ENCODE measurements around the gene DNM1.

DNM1 gene

GRCh38 chr9:128218518-128219389 lies 15.6 kb downstream of the DNM1 start:
- ChIA-PET POLR2A (ENCODE audit: low non-redundant PET) (no interaction called here), CTCF (interaction anchor here (1.1 to 1.2 kb wide), 3 partner anchors 15 to 36 kb away, joined by 3 to 6 read pairs (median 4); no protein-coding TSS in a partner anchor)
- H3K27ac ChIP-seq: peak overlapping the region; percentile 59
- no peak for TF ChIP-seq CTCF (conservative IDR thresholded peaks at IDR 0.05; ENCODE audit: low read depth)
- peak; percentile 100 for DNase-seq (ENCODE audit: low spot score)

- DNase-seq (ENCODE audit: low spot score): no peak
- POLR2A ChIA-PET (ENCODE audit: low non-redundant PET): interaction anchor here (0.6 kb wide), 1 partner anchor 40 kb away, joined by 3 read pairs; no protein-coding TSS in a partner anchor
- no peak for TF ChIP-seq CTCF (conservative IDR thresholded peaks at IDR 0.05; ENCODE audit: low read depth)
- CTCF ChIA-PET: interaction anchor here (1.1 kb wide), 1 partner anchor 16 kb away, joined by 4 read pairs; no protein-coding TSS in a partner anchor
- peak overlapping the region; percentile 59 for H3K27ac ChIP-seq
Observed at GRCh38 chr9:128219831-128220230, 16.7 kb downstream of the DNM1 start.

- CTCF ChIA-PET: interaction anchor here (0.6 to 0.7 kb wide), 2 partner anchors 19 to 30 kb away, joined by 3 read pairs; partner anchors contain the start of gene DNM1
- POLR2A ChIA-PET (ENCODE audit: low non-redundant PET): interaction anchor here (0.6 kb wide), 1 partner anchor 116 kb away, joined by 4 read pairs; no protein-coding TSS in a partner anchor
- no peak for TF ChIP-seq CTCF (conservative IDR thresholded peaks at IDR 0.05; ENCODE audit: low read depth)
Observed at GRCh38 chr9:128222026-128222425, 18.8 kb downstream of the DNM1 start.

GRCh38 chr9:128222880-128223670 lies 19.9 kb downstream of the DNM1 start:
- 0 out of 2 replicates have a peak overlapping the region, but pooled peaks have one; percentile 1 for H3K27ac ChIP-seq
- ChIA-PET POLR2A (ENCODE audit: low non-redundant PET) (no interaction called here), CTCF (no interaction called here)
- TF ChIP-seq CTCF (conservative IDR thresholded peaks at IDR 0.05; ENCODE audit: low read depth): no peak
- DNase-seq (ENCODE audit: low spot score): no peak

More at GRCh38 chr9:128222026-128222425, 18.8 kb downstream of the DNM1 start:
- H3K27ac ChIP-seq: 0 out of 2 replicates have a peak overlapping the region, but pooled peaks have one; percentile 1
- no peak for DNase-seq (ENCODE audit: low spot score)

GRCh38 chr9:128224877-128225276 lies 21.7 kb downstream of the DNM1 start:
- ChIA-PET POLR2A (ENCODE audit: low non-redundant PET) (no interaction called here), CTCF (interaction anchor here (0.5 to 1.1 kb wide), 3 partner anchors 13 to 28 kb away, joined by 3 to 6 read pairs (median 4); no protein-coding TSS in a partner anchor)
- DNase-seq (ENCODE audit: low spot score): no peak
- no peak for TF ChIP-seq CTCF (conservative IDR thresholded peaks at IDR 0.05; ENCODE audit: low read depth)
- no peak overlapping the region for H3K27ac ChIP-seq

Measured in RWPE1 (cell line).